ENCODE results near the gene SLC35F1. TPM values are rescaled to one million over a fixed set of nuclear protein-coding genes. Genes with fewer than 3 reads are reported as not detected.

Gene SLC35F1
- total and polyA plus RNA-seq, 9 of the 15 experiments (the other 6 are each of a cell fraction or from before 2014, with no cell fraction given), result 0.03 to 0.06 TPM; not detected in 7

DNA sequence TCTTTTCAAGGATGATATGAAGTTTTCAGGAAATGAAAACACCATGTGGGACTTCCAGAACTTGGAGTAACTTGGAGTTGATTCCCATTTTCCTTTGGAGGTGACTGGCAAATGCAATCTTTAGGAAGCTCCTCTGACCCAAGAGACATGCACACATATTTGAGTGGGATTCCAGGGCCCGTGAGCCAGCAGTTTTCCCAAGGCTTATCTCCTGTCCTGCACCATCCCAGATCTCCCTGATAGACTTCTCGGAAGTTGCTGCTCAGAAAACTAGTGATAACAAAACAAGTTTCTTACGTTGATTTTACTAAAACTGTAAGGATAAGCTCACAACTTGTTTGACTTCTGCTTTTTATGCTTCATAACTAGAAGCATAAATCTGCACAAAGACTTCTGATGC, 25.6 kb downstream of the SLC35F1 start (continued):
- no peak for TF ChIP-seq THAP12 (CRISPR knock-in tag; IDR thresholded peaks at IDR 0.05)
- TF ChIP-seq EGR1 (conservative IDR thresholded peaks at IDR 0.05), result no peak
- TF ChIP-seq ZNF778 (CRISPR knock-in tag; IDR thresholded peaks at IDR 0.05), result no peak
- TF ChIP-seq ZNF175 (CRISPR knock-in tag; IDR thresholded peaks at IDR 0.05; ENCODE audit: low read depth), result no peak
- TF ChIP-seq ARID4B (CRISPR knock-in tag; IDR thresholded peaks at IDR 0.05), result no peak
- TF ChIP-seq ATF4 (CRISPR knock-in tag; IDR thresholded peaks at IDR 0.05), result no peak
- no peak for TF ChIP-seq UBTF (IDR thresholded peaks at IDR 0.05; ENCODE audit: borderline replicate concordance in 1 of 2, low read depth in 2 of 2, low read length in 2 of 2)
